Progenitor cell of endocrine pancreas (in vitro differentiated cells): ENCODE measurements around the gene TMEM229B. TPM values are rescaled to one million over a fixed set of nuclear protein-coding genes. Genes with fewer than 3 reads are reported as not detected.

Source experiments
- DNase-seq: peaks from one replicate; pipeline ENCODE4 v3.0.0; 2021; ENCODE audit warnings: low spot score; ENCODE audit not compliant: unreplicated experiment
- H3K27ac Mint-ChIP-seq: 2 replicates; pipeline ENCODE4 v1.8.0; 2021; ENCODE audit warnings: mild to moderate bottlenecking, moderate library complexity, mixed read lengths
- H3K27me3 Mint-ChIP-seq: 2 replicates; pipeline ENCODE4 v1.8.0; 2021; ENCODE audit warnings: mixed read lengths
- H3K36me3 Mint-ChIP-seq: 2 replicates; pipeline ENCODE4 v1.8.0; 2022; ENCODE audit warnings: mixed read lengths; ENCODE audit not compliant: insufficient read depth
- H3K4me1 Mint-ChIP-seq: 2 replicates; pipeline ENCODE4 v1.8.0; 2021; ENCODE audit warnings: low read depth, mixed read lengths
- H3K4me3 Mint-ChIP-seq: 2 replicates; pipeline ENCODE4 v1.8.0; 2021; ENCODE audit warnings: low read depth, mild to moderate bottlenecking, moderate library complexity, mixed read lengths
- H3K9me3 Mint-ChIP-seq: 2 replicates; pipeline ENCODE4 v1.8.0; 2021; ENCODE audit warnings: low read depth, mixed read lengths
- CTCF ChIP-seq: fragments of 200-600 bp; sonication (generic); IDR thresholded peaks from one replicate; pipeline ENCODE4 v1.5.0; 2021; ENCODE audit warnings: antibody characterized with exemption, mild to moderate bottlenecking; ENCODE audit not compliant: unreplicated experiment
- total RNA-seq: library from RNA; stranded (reverse); gene quantifications from 2 replicates; pipeline ENCODE4 v1.2.1, GENCODE V29; 2021

TMEM229B gene
- total RNA-seq, 1 donor from 2014 or later: 1.7 TPM

- no peaks in the 10 kb centered on the region for H3K4me1 Mint-ChIP-seq
- H3K27me3 Mint-ChIP-seq: no peaks in the 10 kb centered on the region
- no peak for DNase-seq
- no peaks in the 10 kb centered on the region for H3K9me3 Mint-ChIP-seq
- no peak overlapping the region for H3K4me3 Mint-ChIP-seq
- no peaks in the 10 kb centered on the region for H3K36me3 Mint-ChIP-seq
- H3K27ac Mint-ChIP-seq: no peak overlapping the region
- no peak for TF ChIP-seq CTCF
These were observed 15.8 kb downstream of the TMEM229B start for GRCh38 chr14:67472726-67473125.

- Mint-ChIP-seq H3K27me3 (peaks cover 14% of the 10 kb centered on the region), H3K9me3 (no peaks in the 10 kb centered on the region), H3K4me3 (no peak overlapping the region), H3K4me1 (no peaks in the 10 kb centered on the region), H3K27ac (peak overlapping the region; percentile 49), H3K36me3 (no peaks in the 10 kb centered on the region)
- TF ChIP-seq CTCF: no peak
- no peak for DNase-seq
These were observed 18.6 kb downstream of the TMEM229B start for GRCh38 chr14:67469954-67470353.

- H3K36me3 Mint-ChIP-seq: no peaks in the 10 kb centered on the region
- no peaks in the 10 kb centered on the region for H3K4me1 Mint-ChIP-seq
- H3K4me3 Mint-ChIP-seq: no peak overlapping the region
- no peak for DNase-seq
- no peak for TF ChIP-seq CTCF
- H3K9me3 Mint-ChIP-seq: no peaks in the 10 kb centered on the region
- H3K27me3 Mint-ChIP-seq: peaks cover 24% of the 10 kb centered on the region
- H3K27ac Mint-ChIP-seq: no peak overlapping the region
These were observed 20.2 kb downstream of the TMEM229B start for GRCh38 chr14:67468378-67468730.

- Mint-ChIP-seq H3K9me3 (no peaks in the 10 kb centered on the region), H3K36me3 (no peaks in the 10 kb centered on the region), H3K4me3 (no peak overlapping the region), H3K27ac (no peak overlapping the region), H3K4me1 (no peaks in the 10 kb centered on the region), H3K27me3 (peaks cover 24% of the 10 kb centered on the region)
- TF ChIP-seq CTCF: no peak
- DNase-seq: no peak
These were observed 21.4 kb downstream of the TMEM229B start for GRCh38 chr14:67467134-67467533.

GRCh38 chr14:67464879-67465278 lies 23.6 kb downstream of the TMEM229B start:
- Mint-ChIP-seq H3K27ac (no peak overlapping the region), H3K9me3 (no peaks in the 10 kb centered on the region), H3K27me3 (peaks cover 28% of the 10 kb centered on the region), H3K36me3 (no peaks in the 10 kb centered on the region), H3K4me1 (no peaks in the 10 kb centered on the region), H3K4me3 (no peak overlapping the region)
- DNase-seq: no peak
- TF ChIP-seq CTCF: no peak

GRCh38 chr14:67464377-67464776 lies 24.1 kb downstream of the TMEM229B start:
- TF ChIP-seq CTCF: no peak
- no peak overlapping the region for H3K27ac Mint-ChIP-seq
- DNase-seq: no peak
- no peaks in the 10 kb centered on the region for H3K4me1 Mint-ChIP-seq
- H3K4me3 Mint-ChIP-seq: no peak overlapping the region
- H3K36me3 Mint-ChIP-seq: no peaks in the 10 kb centered on the region
- H3K27me3 Mint-ChIP-seq: peaks cover 28% of the 10 kb centered on the region
- H3K9me3 Mint-ChIP-seq: no peaks in the 10 kb centered on the region
